ENCODE measurements around the gene DDIT4. TPM values are rescaled to one million over a fixed set of nuclear protein-coding genes. Genes with fewer than 3 reads are reported as not detected.

DDIT4 gene
- total RNA-seq, 4 donors from 2014 or later: 77.4 to 247 (median 146) TPM

DNA sequence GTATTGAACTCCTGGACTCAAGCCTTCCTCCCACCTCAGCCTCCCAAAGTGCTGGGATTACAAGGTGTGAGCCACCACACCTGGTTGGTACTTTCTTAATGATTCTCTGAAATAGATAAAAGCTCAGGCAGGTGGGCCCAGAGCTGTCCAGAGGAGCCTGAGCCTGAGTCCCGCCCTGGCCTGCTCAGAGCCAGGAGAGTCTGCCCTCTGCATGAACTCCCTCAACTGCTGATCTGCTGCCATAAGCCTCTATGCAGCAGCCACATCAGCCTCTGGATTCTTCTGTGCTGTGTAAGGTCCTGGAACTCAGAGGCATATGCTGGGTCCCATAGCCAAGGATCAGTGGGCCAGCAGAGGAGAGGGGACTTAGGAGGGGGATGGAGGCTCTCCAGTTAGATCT lies 23.1 kb upstream of the DDIT4 start:
- no CpG with 5 or more reads among the region's 1 CpG for WGBS
- H3K27ac ChIP-seq (replicated peaks in 1 of 4): peak overlapping the region; percentile 93 to 97 (median 94)
- DNase-seq (ENCODE audit: extremely low spot score): no peak

DNA sequence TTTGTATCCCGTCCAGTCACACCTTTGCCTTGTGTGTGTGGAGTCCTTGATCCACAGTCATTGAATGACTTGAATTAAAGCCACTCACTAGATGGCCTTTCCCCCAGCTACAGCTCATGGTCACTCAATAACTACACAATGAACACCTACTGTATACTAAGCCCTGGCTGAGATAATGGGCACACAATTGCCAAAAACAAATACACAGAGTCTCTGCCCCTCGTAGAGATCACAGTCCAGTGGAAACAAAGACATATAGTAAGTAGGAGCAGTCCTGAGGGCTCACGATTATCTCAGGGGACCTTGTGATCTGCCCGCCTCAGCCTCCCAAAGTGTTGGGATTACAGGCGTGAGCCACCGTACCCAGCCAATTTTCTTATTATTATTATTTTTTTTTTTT lies 22.1 kb upstream of the DDIT4 start:
- intact Hi-C loops (cut with DNase I): no loop called here
- peak overlapping the region; percentile 93 to 97 (median 94) for H3K27ac ChIP-seq (replicated peaks in 1 of 4)
- peaks cover 97 to 100% (median 100%) of the 10 kb centered on the region in 4 donors for H3K4me1 ChIP-seq

More for the DNA sequence above, 23.1 kb upstream of the DDIT4 start:
- Histone ChIP-seq H3K9me3 (no peaks in the 10 kb centered on the region), H3K4me1 (peaks cover 97 to 100% (median 100%) of the 10 kb centered on the region in 4 donors), H3K4me3 (no peak overlapping the region), H3K36me3 (no peaks in the 10 kb centered on the region), H3K27me3 (no peaks in the 10 kb centered on the region)
- TF ChIP-seq POLR2A (IDR thresholded peaks at IDR 0.05; ENCODE audit: low read depth): no peak
- TF ChIP-seq POLR2AphosphoS5 (IDR thresholded peaks at IDR 0.05): peak; percentile 74 to 92
- intact Hi-C loops (cut with DNase I): no loop called here

DNA sequence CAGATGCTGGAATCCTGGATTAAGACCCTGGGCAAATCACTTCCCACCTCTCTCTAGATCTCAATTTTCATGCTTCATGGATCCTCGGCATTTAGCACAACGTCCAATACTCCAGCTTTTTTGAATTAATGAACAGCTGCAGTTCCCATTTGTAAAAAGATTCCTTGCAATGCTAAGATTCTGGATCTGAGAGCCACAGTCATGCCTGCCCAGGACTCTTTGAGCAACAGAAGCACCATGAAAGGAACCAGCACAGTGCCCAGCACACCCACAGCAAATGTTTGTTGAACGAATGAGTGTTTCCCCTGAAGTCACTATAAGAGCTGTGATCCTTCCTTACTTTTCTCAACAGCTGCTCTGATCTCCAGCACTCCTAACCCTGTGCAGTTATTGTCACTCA lies 20.8 kb upstream of the DDIT4 start:
- Histone ChIP-seq H3K4me1 (peaks cover 93 to 100% (median 97%) of the 10 kb centered on the region in 4 donors), H3K36me3 (no peaks in the 10 kb centered on the region), H3K27me3 (no peaks in the 10 kb centered on the region), H3K27ac (replicated peaks in 1 of 4) (peak overlapping the region; percentile 93 to 97 (median 94)), H3K4me3 (no peak overlapping the region), H3K9me3 (no peaks in the 10 kb centered on the region)
- no peak for DNase-seq (ENCODE audit: extremely low spot score)
- 66% methylated on average over 3 of the region's 3 CpGs for WGBS
- intact Hi-C loops (cut with DNase I): no loop called here
- TF ChIP-seq, protein P1, sequence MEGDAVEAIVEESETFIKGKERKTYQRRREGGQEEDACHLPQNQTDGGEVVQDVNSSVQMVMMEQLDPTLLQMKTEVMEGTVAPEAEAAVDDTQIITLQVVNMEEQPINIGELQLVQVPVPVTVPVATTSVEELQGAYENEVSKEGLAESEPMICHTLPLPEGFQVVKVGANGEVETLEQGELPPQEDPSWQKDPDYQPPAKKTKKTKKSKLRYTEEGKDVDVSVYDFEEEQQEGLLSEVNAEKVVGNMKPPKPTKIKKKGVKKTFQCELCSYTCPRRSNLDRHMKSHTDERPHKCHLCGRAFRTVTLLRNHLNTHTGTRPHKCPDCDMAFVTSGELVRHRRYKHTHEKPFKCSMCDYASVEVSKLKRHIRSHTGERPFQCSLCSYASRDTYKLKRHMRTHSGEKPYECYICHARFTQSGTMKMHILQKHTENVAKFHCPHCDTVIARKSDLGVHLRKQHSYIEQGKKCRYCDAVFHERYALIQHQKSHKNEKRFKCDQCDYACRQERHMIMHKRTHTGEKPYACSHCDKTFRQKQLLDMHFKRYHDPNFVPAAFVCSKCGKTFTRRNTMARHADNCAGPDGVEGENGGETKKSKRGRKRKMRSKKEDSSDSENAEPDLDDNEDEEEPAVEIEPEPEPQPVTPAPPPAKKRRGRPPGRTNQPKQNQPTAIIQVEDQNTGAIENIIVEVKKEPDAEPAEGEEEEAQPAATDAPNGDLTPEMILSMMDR (IDR thresholded peaks at IDR 0.05): no peak
- TF ChIP-seq POLR2A (IDR thresholded peaks at IDR 0.05; ENCODE audit: low read depth) (no peak), POLR2AphosphoS5 (IDR thresholded peaks at IDR 0.05) (no peak), EP300 (IDR thresholded peaks at IDR 0.05) (no peak)

More for the DNA sequence above, 22.1 kb upstream of the DDIT4 start:
- Histone ChIP-seq H3K27me3 (no peaks in the 10 kb centered on the region), H3K36me3 (no peaks in the 10 kb centered on the region), H3K4me3 (no peak overlapping the region), H3K9me3 (no peaks in the 10 kb centered on the region)
- no peak for DNase-seq (ENCODE audit: extremely low spot score)
- WGBS: 99% methylated on average over 6 of the region's 6 CpGs
- TF ChIP-seq, protein P1 (IDR thresholded peaks at IDR 0.05): no peak
- no peak for TF ChIP-seq POLR2AphosphoS5 (IDR thresholded peaks at IDR 0.05)
- TF ChIP-seq EP300 (IDR thresholded peaks at IDR 0.05): no peak
- no peak for TF ChIP-seq POLR2A (IDR thresholded peaks at IDR 0.05; ENCODE audit: low read depth)

DNA sequence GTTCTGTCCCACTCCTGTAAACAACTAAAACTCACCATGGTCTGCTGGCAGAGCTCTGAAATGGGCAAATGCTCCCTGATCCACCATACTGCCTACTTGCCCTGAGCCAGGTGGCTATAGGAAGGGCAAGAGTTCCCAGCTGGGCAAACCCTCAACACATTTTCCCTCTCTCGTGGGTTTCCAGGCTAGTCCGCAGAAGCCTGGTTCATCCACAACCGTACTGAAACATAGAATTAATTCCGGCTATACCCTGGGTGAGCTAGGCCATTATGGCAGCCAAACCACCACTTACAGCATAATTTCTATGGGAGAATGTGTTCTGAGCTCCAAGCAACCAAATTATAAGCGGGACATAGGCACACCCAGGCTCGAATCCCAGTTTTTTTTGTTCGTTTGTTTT lies 20.1 kb upstream of the DDIT4 start:
- no peak for DNase-seq (ENCODE audit: extremely low spot score)
- H3K4me1 ChIP-seq: peaks cover 87 to 99% (median 95%) of the 10 kb centered on the region in 4 donors
- intact Hi-C loops (cut with DNase I): no loop called here
- H3K9me3 ChIP-seq: no peaks in the 10 kb centered on the region
- peak overlapping the region; percentile 93 to 97 (median 94) for H3K27ac ChIP-seq (replicated peaks in 1 of 4)
- no peaks in the 10 kb centered on the region for H3K27me3 ChIP-seq
- no peak overlapping the region for H3K4me3 ChIP-seq
- TF ChIP-seq POLR2A (IDR thresholded peaks at IDR 0.05; ENCODE audit: low read depth) (no peak), EP300 (IDR thresholded peaks at IDR 0.05) (no peak), POLR2AphosphoS5 (IDR thresholded peaks at IDR 0.05) (no peak)
- TF ChIP-seq, protein P1 (IDR thresholded peaks at IDR 0.05): no peak
- WGBS: 92% methylated on average over 7 of the region's 7 CpGs
- H3K36me3 ChIP-seq: no peaks in the 10 kb centered on the region

DNA sequence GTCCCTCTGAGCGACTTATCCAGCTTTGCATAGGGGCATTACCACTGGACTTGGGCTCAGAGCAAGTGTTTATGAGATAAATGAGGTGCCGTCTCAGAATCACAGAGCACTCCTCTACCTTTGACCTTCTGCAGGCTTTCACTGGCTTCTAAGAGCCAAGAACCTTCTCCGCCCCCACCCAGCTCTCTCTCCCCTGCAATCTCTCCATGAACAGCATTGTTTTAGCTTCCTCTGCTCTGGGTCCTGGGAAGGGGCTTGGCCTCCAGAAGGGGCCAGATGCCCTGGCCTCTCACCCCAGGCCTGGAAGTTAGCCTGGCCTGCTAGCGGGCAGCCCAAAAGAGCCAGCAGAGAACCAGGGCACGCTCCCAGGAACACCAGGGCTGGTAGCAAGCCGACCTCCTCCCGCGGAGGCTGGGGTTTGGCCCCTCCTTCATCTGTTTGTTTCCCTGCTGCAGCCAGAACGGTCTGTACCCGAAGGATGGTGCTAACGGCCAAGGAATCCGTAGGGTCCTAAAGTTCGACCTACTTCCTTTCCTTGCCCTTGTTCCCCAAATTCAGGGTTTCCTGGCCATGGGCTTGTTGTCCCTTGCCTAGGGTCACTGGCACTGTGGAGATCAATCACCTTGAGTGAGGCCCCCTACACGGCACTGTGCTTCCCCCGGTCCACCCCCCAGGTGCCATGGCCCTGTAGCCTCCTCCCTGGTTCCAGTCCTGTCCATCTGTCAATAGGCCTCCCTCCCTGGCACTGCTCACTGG lies 18.7 kb upstream of the DDIT4 start:
- intact Hi-C loops (cut with DNase I): loop anchor here (5.0 kb wide), 1 partner anchor 38 kb away; the partner anchor contains the start of genes ANAPC16 and ASCC1
- Histone ChIP-seq H3K4me1 (peaks cover 87 to 99% (median 95%) of the 10 kb centered on the region in 4 donors), H3K9me3 (no peaks in the 10 kb centered on the region), H3K36me3 (no peaks in the 10 kb centered on the region), H3K27me3 (no peaks in the 10 kb centered on the region), H3K4me3 (peak overlapping the region in 3 of 4 donors; percentile 14 to 31 (median 15)), H3K27ac (replicated peaks in 1 of 4) (peak overlapping the region; percentile 93 to 97 (median 94))
- WGBS: 10% methylated on average over 12 of the region's 15 CpGs
- DNase-seq (ENCODE audit: extremely low spot score): peak; percentile 97
- TF ChIP-seq POLR2A (IDR thresholded peaks at IDR 0.05; ENCODE audit: low read depth): no peak
- TF ChIP-seq EP300 (IDR thresholded peaks at IDR 0.05): peak; percentile 95
- peak; percentile 94 to 99 for TF ChIP-seq POLR2AphosphoS5 (IDR thresholded peaks at IDR 0.05)
